Endodermal cell (in vitro differentiated cells): ENCODE data around the gene TBRG1. TPM values are rescaled to one million over a fixed set of nuclear protein-coding genes. Genes with fewer than 3 reads are reported as not detected.

ENCODE experiments used
- DNase-seq: peaks from one replicate; pipeline ENCODE4 v3.0.0-alpha.2; 2017
- H3K27ac ChIP-seq: 2 replicates; pipeline ENCODE4 v1.5.1; 2013; ENCODE audit warnings: mild to moderate bottlenecking, low read depth, low read length, moderate library complexity
- H3K27me3 ChIP-seq: 2 replicates; pipeline ENCODE4 v1.6.1; 2013; ENCODE audit warnings: mild to moderate bottlenecking, low read length, moderate library complexity; ENCODE audit not compliant: insufficient read depth, control insufficient read depth, poor library complexity, severe bottlenecking
- H3K36me3 ChIP-seq: 2 replicates; pipeline ENCODE4 v1.7.0; 2013; ENCODE audit warnings: mild to moderate bottlenecking, low read length, moderate library complexity; ENCODE audit not compliant: control insufficient read depth, insufficient read depth
- H3K4me1 ChIP-seq: one replicate; pipeline ENCODE4 v1.7.0; 2013; ENCODE audit warnings: low read length; ENCODE audit not compliant: control insufficient read depth, insufficient read depth
- H3K4me3 ChIP-seq: 2 replicates; pipeline ENCODE4 v1.5.1; 2013; ENCODE audit warnings: mild to moderate bottlenecking, low read length, moderate library complexity
- H3K9ac ChIP-seq: 2 replicates; pipeline ENCODE4 v1.6.1; 2013; ENCODE audit warnings: mild to moderate bottlenecking, low read length, moderate library complexity; ENCODE audit not compliant: poor library complexity, severe bottlenecking; ENCODE audit errors: extremely low read depth
- H3K9me3 ChIP-seq: 2 replicates; pipeline ENCODE4 v1.6.1; 2013; ENCODE audit warnings: mild to moderate bottlenecking, low read length, moderate library complexity; ENCODE audit not compliant: control insufficient read depth
- H3K27ac Mint-ChIP-seq: 2 replicates; pipeline ENCODE4 v1.8.0; 2020; ENCODE audit warnings: mixed read lengths
- H3K27me3 Mint-ChIP-seq: 2 replicates; pipeline ENCODE4 v1.8.0; 2021; ENCODE audit warnings: mild to moderate bottlenecking, mixed read lengths; ENCODE audit not compliant: insufficient read depth
- H3K36me3 Mint-ChIP-seq: 2 replicates; pipeline ENCODE4 v1.8.0; 2020; ENCODE audit warnings: low read depth, mixed read lengths
- H3K4me1 Mint-ChIP-seq: 2 replicates; pipeline ENCODE4 v1.8.0; 2020; ENCODE audit warnings: mixed read lengths
- H3K4me3 Mint-ChIP-seq: 2 replicates; pipeline ENCODE4 v1.8.0; 2020; ENCODE audit warnings: mild to moderate bottlenecking, moderate library complexity, mixed read lengths
- H3K9me3 Mint-ChIP-seq: 2 replicates; pipeline ENCODE4 v1.8.0; 2020; ENCODE audit warnings: mild to moderate bottlenecking, mixed read lengths
- CTCF ChIP-seq: fragments of 200-600 bp; sonication (generic); conservative IDR thresholded peaks from 2 replicates; pipeline ENCODE4 v1.5.0; 2021; ENCODE audit warnings: antibody characterized with exemption, mild to moderate bottlenecking
- WGBS, 2 experiments: methylation state at CpG; one replicate each; pipeline versions ENCODE4 v1.1.5 to v1.1.7; 2013; ENCODE audit warnings: missing lambda C conversion rate in 2 of 2, mixed read lengths in 1 of 2; ENCODE audit not compliant: insufficient coverage in 1 of 2, insufficient read length in 1 of 2; 5-methylcytosine and 5-hydroxymethylcytosine counted together
- total RNA-seq, 2 donors: library from RNA; stranded (reverse); fragmentation: NEBNext Ultra II Directional in 1 of 2; extraction: Animal tissue kit (Norgen Biotek cat#: 25700) in 1 of 2; gene quantifications; 2 replicates in 1 of 2; 3 replicates in 1 of 2; pipeline ENCODE4 v1.2.1, GENCODE V29; 2021

The TBRG1 gene
- total RNA-seq, 2 donors from 2014 or later: 30.9 to 31.3 TPM

- Mint-ChIP-seq H3K27ac (no peak overlapping the region), H3K4me1 (peaks cover 5% of the 10 kb centered on the region), H3K36me3 (peaks cover 2% of the 10 kb centered on the region), H3K4me3 (no peak overlapping the region), H3K27me3 (no peaks in the 10 kb centered on the region), H3K9me3 (peaks cover 3% of the 10 kb centered on the region)
- no peaks in the 10 kb centered on the region for H3K27me3 ChIP-seq
- peaks cover 5% of the 10 kb centered on the region for H3K9me3 ChIP-seq
- no peaks in the 10 kb centered on the region for H3K4me1 ChIP-seq
- peak; percentile 86 for DNase-seq
- no peaks in the 10 kb centered on the region for H3K36me3 ChIP-seq
- no peak overlapping the region for H3K9ac ChIP-seq
- no peak overlapping the region for H3K27ac ChIP-seq
- peak; percentile 89 for TF ChIP-seq CTCF
- H3K4me3 ChIP-seq: no peak overlapping the region
- WGBS, 2 experiments: 34 to 50% methylated on average over 10 to 16 of the region's 16 CpGs
Measured at GRCh38 chr11:124644426-124645280, 22.0 kb downstream of the TBRG1 start.

GRCh38 chr11:124646148-124646547 is 23.5 kb downstream of the TBRG1 start:
- no peak overlapping the region for H3K27ac Mint-ChIP-seq
- no peak for TF ChIP-seq CTCF
- peaks cover 5% of the 10 kb centered on the region for H3K4me1 Mint-ChIP-seq
- no peak overlapping the region for H3K4me3 Mint-ChIP-seq
- 71 to 95% methylated on average over 1 to 3 of the region's 3 CpGs for WGBS, 2 experiments
- H3K27me3 Mint-ChIP-seq: no peaks in the 10 kb centered on the region
- Histone ChIP-seq H3K27ac (no peak overlapping the region), H3K4me1 (no peaks in the 10 kb centered on the region), H3K9me3 (peaks cover 3% of the 10 kb centered on the region), H3K9ac (no peak overlapping the region), H3K4me3 (no peak overlapping the region), H3K36me3 (no peaks in the 10 kb centered on the region), H3K27me3 (no peaks in the 10 kb centered on the region)
- peaks cover 1% of the 10 kb centered on the region for H3K9me3 Mint-ChIP-seq
- H3K36me3 Mint-ChIP-seq: peaks cover 1% of the 10 kb centered on the region
- no peak for DNase-seq

- no peaks in the 10 kb centered on the region for H3K36me3 ChIP-seq
- H3K27ac ChIP-seq: no peak overlapping the region
- H3K4me3 Mint-ChIP-seq: no peak overlapping the region
- H3K4me1 ChIP-seq: no peaks in the 10 kb centered on the region
- peaks cover 12% of the 10 kb centered on the region for H3K27me3 Mint-ChIP-seq
- TF ChIP-seq CTCF: no peak
- WGBS, 2 experiments: 86 to 88% methylated on average over 4 to 5 of the region's 6 CpGs
- no peaks in the 10 kb centered on the region for H3K9me3 Mint-ChIP-seq
- no peak overlapping the region for H3K9ac ChIP-seq
- DNase-seq: no peak
- H3K36me3 Mint-ChIP-seq: no peaks in the 10 kb centered on the region
- H3K9me3 ChIP-seq: no peaks in the 10 kb centered on the region
- no peaks in the 10 kb centered on the region for H3K27me3 ChIP-seq
- no peak overlapping the region for H3K27ac Mint-ChIP-seq
- H3K4me3 ChIP-seq: no peak overlapping the region
- peaks cover 5% of the 10 kb centered on the region for H3K4me1 Mint-ChIP-seq
Measured at GRCh38 chr11:124648610-124649009, 25.9 kb downstream of the TBRG1 start.
